SH-SY5Y (cell line): ENCODE results near the gene TPPP2.

Experiments used
- GATA2 ChIP-seq: IDR thresholded peaks from 2 replicates; pipeline ENCODE4 v1.6.1; 2011; ENCODE audit warnings: mild to moderate bottlenecking, low read depth, low read length
- GATA3 ChIP-seq: IDR thresholded peaks from 2 replicates; pipeline ENCODE4 v1.6.1; 2011; ENCODE audit warnings: low read depth, mild to moderate bottlenecking, low read length, moderate library complexity

The TPPP2 gene

DNA sequence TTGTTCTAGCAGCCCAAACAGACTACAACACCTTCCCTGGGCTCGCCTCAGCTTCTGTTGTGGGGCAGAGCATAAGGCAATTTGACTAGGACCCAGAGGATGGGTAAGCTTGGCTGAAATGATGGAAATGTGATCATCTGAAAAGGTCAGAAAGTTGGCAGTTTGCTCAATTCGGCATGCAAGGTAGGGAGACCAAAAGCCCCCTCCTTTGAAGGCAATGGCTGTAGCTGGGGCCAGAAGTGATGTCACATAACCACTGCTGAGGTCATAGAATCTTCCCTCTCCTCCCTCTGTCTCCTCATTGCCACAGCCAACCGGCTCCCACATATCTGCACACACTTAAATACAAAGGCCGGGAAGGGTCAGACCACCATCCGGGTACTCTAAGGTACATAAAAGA, at the start of gene TPPP2:
TSS of gene TPPP2 (plus strand) at position 301 of the 400 bp plus-strand sequence. CDS start 365 bp downstream, outside the sequence.
- TF ChIP-seq GATA2 (no peak), GATA3 (no peak)

DNA sequence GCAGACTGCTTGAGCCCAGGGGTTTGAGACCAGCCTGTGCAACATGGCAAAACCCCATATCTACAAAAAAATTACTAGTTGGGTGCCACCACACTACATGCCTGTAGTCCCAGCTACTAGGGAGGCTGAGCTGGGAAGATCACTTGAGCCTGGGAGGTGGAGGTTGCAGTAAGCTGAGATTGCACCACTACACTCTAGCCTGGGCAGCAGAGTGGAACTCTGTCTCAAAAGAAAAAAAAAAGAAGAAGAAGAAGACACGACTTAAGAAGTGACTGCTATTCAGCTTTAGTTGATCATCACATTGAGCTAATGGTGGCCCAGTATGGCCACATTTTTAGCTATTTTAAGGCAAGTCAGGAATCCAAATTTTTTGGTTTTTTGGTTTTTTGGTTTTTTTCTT, 49.1 kb upstream of the TPPP2 start:
- TF ChIP-seq GATA2 (no peak), GATA3 (no peak)

DNA sequence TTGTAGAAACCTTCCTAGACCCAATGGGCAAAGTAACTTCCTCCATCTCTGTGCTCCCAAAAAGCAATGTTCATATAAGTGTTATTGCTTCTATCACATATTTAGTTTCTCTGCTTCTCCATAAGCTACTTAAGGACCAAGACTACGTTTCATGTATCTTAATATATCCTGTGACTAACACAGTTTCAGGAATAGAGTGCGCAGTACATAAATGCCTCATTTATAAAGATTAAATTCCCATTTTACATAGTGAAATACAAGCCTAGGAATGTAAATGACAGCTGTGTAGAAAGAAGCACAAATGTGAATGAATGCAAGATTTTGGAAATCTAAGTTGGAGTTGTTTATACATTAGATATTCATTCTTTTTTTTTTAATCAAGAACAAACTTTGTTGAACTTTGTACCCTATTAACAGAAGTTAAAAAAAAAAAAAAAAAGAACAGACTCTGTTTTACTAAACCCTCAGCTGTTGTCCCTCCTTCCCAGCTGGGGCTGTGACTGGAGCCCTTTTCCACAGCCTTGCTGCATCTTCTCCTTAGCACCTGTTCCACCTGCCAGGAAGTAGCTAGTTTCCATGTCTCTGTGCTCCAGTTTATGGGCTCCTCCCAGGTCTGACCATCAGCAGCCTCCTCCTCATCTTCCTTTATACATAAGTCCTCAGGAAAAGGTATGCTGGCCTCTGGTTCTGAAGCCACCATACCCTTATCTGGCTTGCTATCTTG, 47.2 kb upstream of the TPPP2 start:
- TF ChIP-seq GATA3 = no peak
- TF ChIP-seq GATA2 = no peak

DNA sequence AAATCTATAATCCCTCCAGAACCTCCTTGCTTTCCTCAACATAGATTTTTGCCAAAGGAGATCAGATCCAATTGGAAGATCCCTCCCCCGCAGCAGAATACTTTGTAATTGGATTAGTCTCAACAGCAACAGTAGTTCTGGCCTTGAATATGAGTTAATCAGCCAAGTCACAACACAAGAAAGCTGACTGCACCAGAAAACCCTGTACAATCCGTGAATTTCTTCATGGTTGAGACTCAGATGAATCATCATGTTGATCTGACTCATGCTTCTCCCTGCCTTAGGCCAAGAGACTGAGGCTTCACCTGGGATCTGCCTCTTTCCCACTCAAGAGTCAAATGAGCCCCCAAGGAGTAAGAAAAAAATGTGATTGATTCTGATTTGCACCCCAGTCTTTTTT, 43.2 kb upstream of the TPPP2 start:
- TF ChIP-seq GATA3 = no peak
- no peak for TF ChIP-seq GATA2

DNA sequence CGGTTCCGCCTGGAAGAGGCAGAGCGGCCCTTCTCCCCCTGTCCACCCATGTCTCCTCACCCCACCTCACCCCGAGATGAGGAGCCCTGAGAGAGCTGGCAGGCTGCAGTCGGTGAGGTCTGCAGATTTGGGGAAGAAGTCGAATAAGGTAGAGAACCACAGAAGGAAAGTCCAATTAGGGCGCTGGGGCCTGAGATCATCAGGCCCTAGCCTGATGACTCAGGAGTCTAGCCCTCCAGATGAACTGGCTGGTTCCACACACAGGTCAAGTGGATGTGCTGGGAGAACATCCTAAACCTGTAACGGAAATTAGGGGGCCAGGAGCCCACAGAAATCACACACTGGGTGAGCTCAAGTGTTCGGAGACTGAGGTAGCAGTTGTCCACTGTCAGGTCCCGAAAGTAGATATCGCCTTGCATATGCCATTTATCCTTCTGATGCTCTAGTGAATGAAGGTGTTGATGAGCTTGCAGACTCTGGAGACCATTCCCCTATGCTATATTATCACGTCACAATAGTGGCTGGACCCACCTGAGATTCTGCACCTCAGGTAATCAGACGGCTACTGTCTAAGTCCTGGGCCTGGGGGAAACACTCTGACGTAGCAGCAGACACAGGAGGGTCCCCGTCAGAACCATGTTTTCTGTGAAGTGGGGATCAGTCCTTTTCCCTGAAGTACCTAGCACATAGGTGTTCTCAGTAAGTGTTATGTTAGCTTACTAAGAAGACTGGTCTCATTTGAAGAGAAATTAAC, 41.1 kb upstream of the TPPP2 start:
- TF ChIP-seq GATA2 (no peak), GATA3 (no peak)

DNA sequence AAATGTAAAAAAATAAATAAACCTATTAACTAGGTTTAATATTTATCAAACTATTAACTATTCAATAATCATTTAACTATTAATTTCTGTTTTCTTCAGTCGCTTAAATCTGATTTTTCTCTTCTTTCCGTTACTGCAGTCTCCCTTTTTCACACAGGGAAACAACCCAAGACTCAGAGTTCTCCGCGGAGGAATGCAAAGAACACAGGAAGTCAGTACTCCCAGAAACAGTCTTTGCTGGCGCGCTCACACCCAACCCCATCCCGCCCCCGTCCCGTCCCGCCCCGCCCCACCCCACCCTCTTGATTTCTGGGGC, 40.6 kb upstream of the TPPP2 start:
- TF ChIP-seq GATA3 = no peak

DNA sequence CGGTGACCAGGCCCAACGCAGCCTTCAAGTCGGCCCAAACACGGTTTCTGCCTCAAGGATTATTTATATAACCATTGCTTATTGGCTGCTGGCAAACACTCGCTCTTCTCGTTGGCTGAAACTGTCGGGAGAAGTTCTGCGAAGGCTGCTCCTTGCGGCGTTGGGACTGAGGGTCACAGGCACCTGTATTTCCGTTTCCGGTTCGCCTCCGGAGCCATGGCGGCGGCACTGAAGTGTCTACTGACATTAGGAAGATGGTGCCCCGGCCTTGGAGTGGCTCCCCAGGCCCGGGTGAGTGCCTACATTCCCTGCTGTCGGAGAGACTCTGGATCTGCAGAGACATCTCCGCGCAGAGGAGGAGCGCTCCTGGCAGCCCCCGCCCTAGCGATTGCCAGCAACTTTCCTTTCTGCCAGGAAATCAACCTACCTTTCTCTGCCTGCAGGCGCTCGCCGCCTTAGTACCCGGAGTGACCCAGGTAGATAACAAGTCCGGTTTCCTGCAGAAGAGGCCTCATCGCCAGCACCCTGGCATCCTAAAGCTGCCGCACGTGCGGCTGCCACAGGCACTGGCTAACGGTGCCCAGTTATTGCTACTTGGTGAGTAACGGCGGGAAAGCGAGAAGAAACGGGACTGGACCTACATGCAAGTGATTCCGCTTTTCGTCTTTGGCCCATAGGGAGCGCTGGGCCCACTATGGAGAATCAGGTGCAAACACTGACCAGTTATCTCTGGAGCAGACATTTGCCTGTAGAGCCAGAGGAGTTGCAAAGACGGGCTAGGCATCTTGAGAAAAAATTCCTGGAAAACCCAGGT, 40.0 kb upstream of the TPPP2 start, which contains the start of gene METTL17:
TSS of gene METTL17 (plus strand) at position 194 of the 814 bp plus-strand sequence. CDS start at position 217, 23 bp downstream.
- TF ChIP-seq GATA2 (no peak), GATA3 (no peak)

DNA sequence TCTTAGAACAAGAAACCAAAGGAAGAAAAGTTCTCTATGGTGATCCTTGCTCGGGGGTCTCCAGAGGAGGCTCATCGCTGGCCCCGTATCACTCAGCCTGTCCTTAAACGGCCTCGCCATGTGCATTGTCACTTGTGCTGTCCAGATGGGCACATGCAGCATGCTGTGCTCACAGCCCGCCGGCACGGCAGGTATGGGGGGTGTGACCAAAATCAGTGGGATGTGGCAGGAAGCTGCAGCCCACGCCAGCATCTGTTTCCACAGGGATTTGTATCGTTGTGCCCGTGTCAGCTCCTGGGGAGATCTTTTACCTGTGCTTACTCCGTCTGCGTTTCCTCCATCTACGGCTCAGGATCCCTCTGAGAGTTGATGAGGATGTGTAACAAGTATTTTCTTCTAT, 33.5 kb upstream of the TPPP2 start:
- no peak for TF ChIP-seq GATA2
- TF ChIP-seq GATA3 = no peak

DNA sequence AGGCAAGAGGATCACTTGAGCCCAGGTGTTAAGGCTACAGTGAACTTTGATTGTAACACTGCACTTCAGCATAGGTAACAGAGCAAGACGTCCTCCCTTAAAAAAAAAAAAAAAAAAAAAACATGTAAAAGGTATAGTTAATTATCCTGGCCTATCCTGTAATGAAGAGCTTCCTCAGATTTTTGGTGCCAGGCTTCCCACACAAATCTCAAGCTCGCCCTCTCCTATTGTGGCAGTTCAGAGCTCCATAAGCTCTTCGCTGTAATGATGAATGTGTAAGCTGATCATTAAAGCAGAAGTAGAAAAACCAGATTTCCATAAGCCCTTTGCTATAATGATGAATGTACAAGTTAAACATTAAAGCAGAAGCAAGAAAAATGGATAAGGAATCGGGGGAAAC, 32.9 kb upstream of the TPPP2 start:
- no peak for TF ChIP-seq GATA3
- no peak for TF ChIP-seq GATA2

DNA sequence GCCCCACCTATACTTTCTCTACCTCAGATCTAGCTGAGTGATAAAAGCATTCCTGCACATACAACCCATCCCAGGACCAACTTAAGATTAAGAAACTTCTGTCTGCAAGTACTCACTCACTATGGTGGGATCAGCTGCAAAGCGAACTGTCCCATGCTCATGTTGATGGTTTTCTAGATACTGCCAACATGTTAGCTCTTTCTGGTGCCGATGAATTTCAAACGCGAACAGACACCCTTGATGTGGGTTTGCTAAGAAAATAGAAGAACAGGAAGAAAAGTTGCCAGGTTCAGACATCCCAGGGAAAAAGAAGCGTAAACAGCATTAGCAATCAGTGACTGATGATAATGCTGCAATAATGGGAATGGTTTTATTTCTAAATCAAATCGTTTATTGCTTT, 32.5 kb upstream of the TPPP2 start:
- no peak for TF ChIP-seq GATA2
- no peak for TF ChIP-seq GATA3

DNA sequence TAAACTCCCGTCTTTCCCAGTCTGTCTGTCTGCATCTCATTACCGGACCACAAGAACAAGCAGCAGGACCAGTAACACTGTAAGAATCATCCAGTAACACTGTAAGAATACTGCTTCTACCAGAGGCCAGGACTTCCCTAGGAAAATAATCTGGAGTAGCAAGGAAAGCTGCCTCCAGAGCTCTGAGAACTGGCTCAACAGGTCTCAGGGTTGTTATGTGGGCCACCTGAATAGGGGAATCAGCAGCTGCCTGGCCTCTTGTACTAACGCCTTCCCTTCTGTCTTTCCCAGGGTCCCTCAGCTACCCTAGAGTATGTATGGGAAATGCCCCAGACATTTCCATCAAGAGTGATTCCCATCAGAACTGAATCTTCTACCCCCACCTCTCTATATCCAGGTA, 31.9 kb upstream of the TPPP2 start:
- TF ChIP-seq GATA3 (no peak), GATA2 (no peak)

DNA sequence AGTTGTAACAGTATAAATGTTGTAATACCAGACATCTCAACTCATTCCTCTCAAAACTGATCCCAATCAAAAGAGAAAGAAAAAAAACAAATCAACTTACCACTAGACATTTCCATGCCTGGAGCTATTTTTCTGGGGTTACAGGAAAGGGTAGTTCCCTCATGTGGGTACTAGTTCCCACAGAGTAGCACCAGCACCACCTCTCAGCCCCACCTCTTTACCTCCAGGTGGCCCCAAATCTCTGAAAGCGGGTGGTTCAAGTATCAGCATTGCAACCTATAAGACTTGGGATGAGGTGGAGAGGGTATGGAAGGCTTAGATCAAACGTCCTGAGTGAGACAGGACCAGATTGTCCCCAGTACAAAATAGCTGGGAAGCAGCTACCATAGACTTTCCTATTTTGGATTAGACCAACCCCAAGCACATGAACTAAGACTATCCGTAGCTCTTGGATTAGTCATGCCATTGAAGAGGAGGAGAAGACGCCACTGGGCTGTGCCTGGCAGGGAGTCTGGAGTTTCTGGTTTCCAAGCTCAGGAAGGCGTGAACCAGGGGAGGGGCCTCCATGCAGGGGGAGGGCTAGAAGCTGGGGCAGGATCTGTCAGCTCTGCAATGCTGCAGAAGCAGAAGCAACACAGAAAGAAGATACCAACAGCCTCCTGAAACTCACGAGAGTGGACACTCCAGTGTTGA, 31.2 kb upstream of the TPPP2 start, which contains the start of gene SLC39A2:
TSS of gene SLC39A2 (plus strand) at position 620 of the 693 bp plus-strand sequence. CDS start 154 bp downstream, outside the sequence.
- TF ChIP-seq GATA2 = no peak

DNA sequence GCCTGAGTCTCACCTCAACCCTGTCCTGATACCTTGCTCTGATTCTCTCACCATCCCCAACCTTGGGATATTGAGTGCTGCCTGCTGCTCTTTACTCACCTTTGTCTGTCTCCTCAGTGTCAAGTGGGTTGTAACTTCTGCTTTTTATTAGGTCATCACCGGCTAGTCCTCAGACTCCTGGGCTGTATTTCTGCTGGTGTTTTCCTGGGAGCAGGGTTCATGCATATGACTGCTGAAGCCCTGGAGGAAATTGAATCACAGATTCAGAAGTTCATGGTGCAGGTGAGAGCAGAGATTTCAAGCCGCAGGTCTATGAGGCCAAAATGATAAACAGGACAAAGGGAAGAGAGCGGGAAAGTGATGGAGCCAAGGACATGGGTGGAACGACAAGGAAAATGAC, 30.4 kb upstream of the TPPP2 start:
- TF ChIP-seq GATA2 (no peak), GATA3 (no peak)

DNA sequence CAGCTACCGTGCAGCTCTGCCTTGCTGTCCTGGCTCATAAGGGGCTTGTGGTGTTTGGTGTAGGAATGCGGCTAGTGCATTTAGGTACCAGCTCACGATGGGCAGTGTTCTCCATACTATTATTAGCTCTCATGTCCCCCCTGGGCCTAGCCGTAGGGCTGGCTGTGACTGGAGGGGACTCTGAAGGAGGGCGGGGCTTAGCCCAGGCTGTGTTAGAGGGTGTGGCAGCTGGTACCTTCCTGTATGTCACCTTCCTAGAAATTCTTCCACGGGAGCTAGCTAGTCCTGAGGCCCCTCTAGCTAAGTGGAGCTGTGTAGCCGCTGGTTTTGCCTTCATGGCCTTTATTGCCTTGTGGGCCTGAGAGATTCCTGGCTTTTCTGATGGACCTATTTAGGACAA, 28.8 kb upstream of the TPPP2 start:
- TF ChIP-seq GATA3 (no peak), GATA2 (no peak)
